ENCODE results near the gene ATG10. TPM values are rescaled to one million over a fixed set of nuclear protein-coding genes. Genes with fewer than 3 reads are reported as not detected.

The ATG10 gene
- polyA plus RNA-seq, 1 donor from 2014 or later, result 12.1 TPM

DNA sequence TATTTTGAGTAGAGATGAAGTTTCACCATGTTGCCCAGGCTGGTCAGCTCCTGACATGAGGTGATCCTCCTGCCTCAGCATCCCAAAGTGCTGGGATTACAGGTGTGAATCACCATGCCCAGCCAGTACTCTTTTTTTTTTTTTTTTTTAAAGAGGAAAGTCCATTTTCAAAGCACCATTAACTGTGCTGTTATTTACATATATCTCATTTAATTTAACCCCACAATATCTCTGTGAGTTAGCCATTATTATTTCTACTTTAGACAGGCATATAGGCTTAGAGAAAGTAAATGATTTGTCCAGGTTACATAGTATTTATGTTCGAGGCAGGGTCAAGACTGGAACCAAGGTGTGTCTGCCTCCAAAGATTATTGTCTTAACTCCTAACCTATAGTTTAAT, 50.7 kb downstream of the ATG10 start:
- Histone ChIP-seq H3K4me3 (ENCODE audit: low read length) (no peak overlapping the region), H3K4me2 (ENCODE audit: low read length) (no peak overlapping the region), H3K9me2 (ENCODE audit: insufficient read depth, low read length) (no peaks in the 10 kb centered on the region), H4K20me1 (ENCODE audit: insufficient read depth) (no peaks in the 10 kb centered on the region), H3K79me2 (replicated peaks; ENCODE audit: insufficient read depth, low read length) (no peaks in the 10 kb centered on the region), H3K9me3 (ENCODE audit: low read length) (no peaks in the 10 kb centered on the region), H3K27me3 (ENCODE audit: insufficient read depth, low read depth, low read length) (no peaks in the 10 kb centered on the region), H3K36me3 (ENCODE audit: insufficient read depth, low read length) (no peaks in the 10 kb centered on the region), H3F3A (ENCODE audit: insufficient read depth, low read length, poor library complexity, severe bottlenecking) (no peaks in the 10 kb centered on the region), H3K27ac (ENCODE audit: low read length) (no peak overlapping the region), H3K9ac (ENCODE audit: low read length) (no peak overlapping the region), H2AFZ (ENCODE audit: low read depth, low read length) (no peak overlapping the region)
- TF ChIP-seq TAF1 (IDR thresholded peaks at IDR 0.05; ENCODE audit: low read depth) (no peak), MXI1 (conservative IDR thresholded peaks at IDR 0.05; ENCODE audit: poor library complexity, severe bottlenecking) (no peak), RAD21 (conservative IDR thresholded peaks at IDR 0.05) (no peak), EZH2 (IDR thresholded peaks at IDR 0.05; ENCODE audit: borderline replicate concordance, insufficient read depth, low read length, poor library complexity, severe bottlenecking) (no peak), CTCF (IDR thresholded peaks at IDR 0.05; ENCODE audit: poor library complexity, severe bottlenecking) (no peak), SMC3 (conservative IDR thresholded peaks at IDR 0.05; ENCODE audit: poor library complexity) (no peak), POLR2AphosphoS5 (IDR thresholded peaks at IDR 0.05) (no peak), REST (IDR thresholded peaks at IDR 0.05; ENCODE audit: borderline replicate concordance) (no peak), EP300 (conservative IDR thresholded peaks at IDR 0.05; ENCODE audit: poor library complexity, severe bottlenecking) (no peak)

DNA sequence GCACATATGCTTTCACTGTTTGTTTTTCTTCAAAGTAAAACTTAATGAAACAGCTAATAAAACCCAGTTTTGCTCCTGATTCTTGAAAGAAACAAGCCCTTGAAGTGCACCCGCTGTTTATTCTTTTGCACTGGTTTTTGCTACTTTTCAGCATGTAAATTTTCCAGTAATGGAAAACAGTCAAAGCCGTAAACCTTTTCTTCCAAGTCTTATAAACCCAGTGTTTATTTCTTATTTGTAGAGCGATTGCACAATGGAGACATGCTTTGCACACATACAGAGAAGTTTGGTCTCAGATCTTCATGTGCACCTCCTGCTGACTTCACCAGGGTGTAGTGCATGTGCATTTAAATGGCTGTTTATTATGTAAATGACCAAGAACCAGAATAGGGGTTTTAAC, 51.8 kb downstream of the ATG10 start:
- no peaks in the 10 kb centered on the region for H3K9me3 ChIP-seq (ENCODE audit: low read length)
- no peaks in the 10 kb centered on the region for H3K27me3 ChIP-seq (ENCODE audit: insufficient read depth, low read depth, low read length)
- no peaks in the 10 kb centered on the region for H3K9me2 ChIP-seq (ENCODE audit: insufficient read depth, low read length)
- no peaks in the 10 kb centered on the region for H3F3A ChIP-seq (ENCODE audit: insufficient read depth, low read length, poor library complexity, severe bottlenecking)
- no peak overlapping the region for H3K4me2 ChIP-seq (ENCODE audit: low read length)
- H2AFZ ChIP-seq (ENCODE audit: low read depth, low read length), result no peak overlapping the region
- H3K9ac ChIP-seq (ENCODE audit: low read length), result no peak overlapping the region
- H3K79me2 ChIP-seq (replicated peaks; ENCODE audit: insufficient read depth, low read length), result no peaks in the 10 kb centered on the region
- TF ChIP-seq MXI1 (conservative IDR thresholded peaks at IDR 0.05; ENCODE audit: poor library complexity, severe bottlenecking), result no peak
- TF ChIP-seq RAD21 (conservative IDR thresholded peaks at IDR 0.05), result no peak
- no peak for TF ChIP-seq POLR2AphosphoS5 (IDR thresholded peaks at IDR 0.05)
- no peak for TF ChIP-seq REST (IDR thresholded peaks at IDR 0.05; ENCODE audit: borderline replicate concordance)
- no peak for TF ChIP-seq EP300 (conservative IDR thresholded peaks at IDR 0.05; ENCODE audit: poor library complexity, severe bottlenecking)
- no peak for TF ChIP-seq TAF1 (IDR thresholded peaks at IDR 0.05; ENCODE audit: low read depth)
- no peak for TF ChIP-seq EZH2 (IDR thresholded peaks at IDR 0.05; ENCODE audit: borderline replicate concordance, insufficient read depth, low read length, poor library complexity, severe bottlenecking)
- TF ChIP-seq CTCF (IDR thresholded peaks at IDR 0.05; ENCODE audit: poor library complexity, severe bottlenecking), result no peak
- TF ChIP-seq SMC3 (conservative IDR thresholded peaks at IDR 0.05; ENCODE audit: poor library complexity), result no peak
- H3K36me3 ChIP-seq (ENCODE audit: insufficient read depth, low read length), result no peaks in the 10 kb centered on the region
- H3K4me3 ChIP-seq (ENCODE audit: low read length), result no peak overlapping the region
- H3K27ac ChIP-seq (ENCODE audit: low read length), result no peak overlapping the region
- H4K20me1 ChIP-seq (ENCODE audit: insufficient read depth), result no peaks in the 10 kb centered on the region

Measured in neural cell (in vitro differentiated cells).